Sigmoid colon (tissue), 4 donors: ENCODE results near the gene KRTAP4-6.

Source experiments
- CTCF ChIP-seq, 4 experiments: fragments of 450-650 bp in 3 of 4; fragments of 200-600 bp in 1 of 4; IDR thresholded peaks; one replicate each; pipeline ENCODE4 v1.5.1; 2016 to 2019; ENCODE audit warnings: antibody characterized with exemption in 4 of 4, mild to moderate bottlenecking in 3 of 4, moderate library complexity in 2 of 4
- POLR2A ChIP-seq, 2 donors: fragments of 450-650 bp; IDR thresholded peaks; one replicate each; pipeline ENCODE4 v1.6.1; 2016; ENCODE audit warnings: antibody characterized with exemption in 2 of 2, mild to moderate bottlenecking in 2 of 2, moderate library complexity in 2 of 2
- POLR2AphosphoS5 ChIP-seq, 4 donors: sonication (generic); formaldehyde crosslinking; IDR thresholded peaks; one replicate each; pipeline ENCODE4 v1.6.1; 2017; ENCODE audit warnings: antibody characterized with exemption in 4 of 4

DNA sequence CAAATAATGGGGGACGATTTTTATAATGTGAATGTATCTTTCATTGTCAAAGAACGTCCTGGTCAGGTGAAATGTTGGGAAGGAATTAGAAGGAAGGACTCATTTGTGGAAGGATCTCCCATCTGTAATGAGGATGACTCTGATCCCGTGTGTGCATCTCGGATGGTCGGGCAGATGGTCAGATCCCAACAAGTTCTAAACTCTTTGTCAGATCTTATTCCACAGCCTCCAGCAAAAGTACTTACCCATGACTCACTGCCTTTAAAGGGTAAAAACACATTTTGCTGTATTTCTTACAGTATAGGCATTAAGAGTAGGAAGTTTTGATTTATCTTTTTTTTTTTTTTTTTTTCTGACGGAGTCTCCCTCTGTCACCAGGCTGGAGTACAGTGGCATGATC, 41.9 kb downstream of the KRTAP4-6 start:
- no peak for TF ChIP-seq CTCF (IDR thresholded peaks at IDR 0.05)
- TF ChIP-seq POLR2A (IDR thresholded peaks at IDR 0.05), result no peak
- TF ChIP-seq POLR2AphosphoS5 (IDR thresholded peaks at IDR 0.05), result no peak
